Stomach (tissue), 9 donors: ENCODE data around the gene CD82. TPM values are rescaled to one million over a fixed set of nuclear protein-coding genes. Genes with fewer than 3 reads are reported as not detected.
A peak's percentile ranks its signal among the peaks of the same experiment; 100 is the strongest.

Experiments used
- DNase-seq, 2 donors: peaks; one replicate each; pipeline versions ENCODE4 v3.0.0 to v3.0.0-alpha.2; 2013 to 2019
- H3K27ac ChIP-seq, 5 donors: fragments of 200-600 bp in 4 of 5; sonication (generic) in 4 of 5; one replicate each; pipeline ENCODE4 v1.5.1; 2013 to 2019; ENCODE audit warnings: mild to moderate bottlenecking in 1 of 5, moderate library complexity in 1 of 5
- H3K27me3 ChIP-seq, 3 donors: fragments of 200-600 bp; sonication (generic); one replicate each; pipeline ENCODE4 v1.5.1; 2017 to 2019; ENCODE audit warnings: mixed run types in 1 of 3
- H3K36me3 ChIP-seq, 4 donors: fragments of 200-600 bp; sonication (generic); 1 replicate in 3 of 4; 2 replicates in 1 of 4; pipeline ENCODE4 v1.5.1; 2016 to 2019
- H3K4me1 ChIP-seq, 4 donors: fragments of 200-600 bp; sonication (generic); one replicate each; pipeline ENCODE4 v1.5.1; 2016 to 2019
- H3K4me3 ChIP-seq, 4 donors: fragments of 200-600 bp; sonication (generic) in 3 of 4; one replicate each; pipeline ENCODE4 v1.5.1; 2016 to 2019; ENCODE audit warnings: mild to moderate bottlenecking in 1 of 4
- H3K9me3 ChIP-seq, 4 donors: fragments of 200-600 bp; sonication (generic); one replicate each; pipeline ENCODE4 v1.5.1; 2016 to 2019
- CTCF ChIP-seq, 7 experiments: fragments of 450-650 bp in 4 of 7; fragments of 200-600 bp in 3 of 7; sonication (generic) in 3 of 7; IDR thresholded peaks; one replicate each; pipeline ENCODE4 v1.5.1; 2016 to 2019; ENCODE audit warnings: antibody characterized with exemption in 7 of 7, control low read depth in 2 of 7, mild to moderate bottlenecking in 1 of 7
- EP300 ChIP-seq: sonication (generic); formaldehyde crosslinking; IDR thresholded peaks from one replicate; pipeline ENCODE4 v1.6.1; 2017; ENCODE audit warnings: antibody characterized with exemption
- POLR2A ChIP-seq, 4 donors: fragments of 450-650 bp; IDR thresholded peaks; one replicate each; pipeline ENCODE4 v1.6.1; 2016; ENCODE audit warnings: antibody characterized with exemption in 4 of 4, control low read depth in 2 of 4, mild to moderate bottlenecking in 1 of 4, moderate library complexity in 1 of 4
- POLR2AphosphoS5 ChIP-seq, 3 donors: sonication (generic); formaldehyde crosslinking; IDR thresholded peaks; one replicate each; pipeline ENCODE4 v1.6.1; 2016; ENCODE audit warnings: antibody characterized with exemption in 3 of 3
- WGBS, 5 donors: extraction: QIAGEN DNeasy Blood & Tissue Kit in 3 of 5; methylation state at CpG; one replicate each; pipeline versions ENCODE4 v1.1.5 to v1.1.7; 2013 to 2018; 5-methylcytosine and 5-hydroxymethylcytosine counted together
- intact Hi-C: fragments of 100-400 bp; cut with DNase I; formaldehyde crosslinking; loops from one replicate; pipeline ENCODE4 v1.15.1; 2023; ENCODE audit warnings: low total_unique reads
- polyA plus RNA-seq, 3 donors: library from polyadenylated mRNA; stranded (reverse); fragments of 200-250 nt; gene quantifications; one replicate each; pipeline ENCODE4 v1.2.3, GENCODE V29; 2013
- total RNA-seq, 5 donors: library from RNA; depleted of rRNA; stranded (reverse); fragments of >200 nt; gene quantifications; one replicate each; pipeline versions ENCODE4 v1.1.0 to v1.2.3, GENCODE V29; 2014 to 2016
- donor health status: healthy with polysubstance abuse.
- donor health status: Bipolar disorder and iron deficiency.
- donor health status: healthy.

The CD82 gene
- total and polyA plus RNA-seq, 8 donors, result 0.58 to 54.4 (median 25.3) TPM

GRCh38 chr11:44597358-44598012 lies 32.0 kb downstream of the CD82 start:
- intact Hi-C loops, result no loop called here
- H3K9me3 ChIP-seq, result no peaks in the 10 kb centered on the region
- TF ChIP-seq CTCF (IDR thresholded peaks at IDR 0.05) (no peak), POLR2A (IDR thresholded peaks at IDR 0.05) (no peak), EP300 (no peak), POLR2AphosphoS5 (IDR thresholded peaks at IDR 0.05) (no peak)
- peak overlapping the region in 3 of 5 donors; percentile 24 to 80 (median 55) for H3K27ac ChIP-seq
- peaks cover 0 to 28% (median 14%) of the 10 kb centered on the region in 4 donors for H3K36me3 ChIP-seq
- no peaks in the 10 kb centered on the region for H3K27me3 ChIP-seq
- H3K4me1 ChIP-seq, result peaks cover 36 to 70% (median 52%) of the 10 kb centered on the region in 4 donors
- H3K4me3 ChIP-seq, result no peak overlapping the region
- no peak for DNase-seq
- 57 to 65% (median 63%) methylated on average over 5 of the region's 5 CpGs for WGBS, 5 donors

- intact Hi-C loops, result no loop called here
- H3K36me3 ChIP-seq, result peaks cover 0 to 42% (median 19%) of the 10 kb centered on the region in 4 donors
- H3K4me1 ChIP-seq, result peaks cover 33 to 71% (median 49%) of the 10 kb centered on the region in 4 donors
- 97 to 100% (median 100%) methylated on average over 1 of the region's 1 CpG; no CpG with 5 or more reads in 1 of the 5 donors for WGBS, 5 donors
- H3K4me3 ChIP-seq, result no peak overlapping the region
- TF ChIP-seq POLR2A (IDR thresholded peaks at IDR 0.05) (no peak), EP300 (no peak), POLR2AphosphoS5 (IDR thresholded peaks at IDR 0.05) (no peak), CTCF (IDR thresholded peaks at IDR 0.05) (no peak)
- no peaks in the 10 kb centered on the region for H3K9me3 ChIP-seq
- H3K27ac ChIP-seq, result no peak overlapping the region
- no peak for DNase-seq
- no peaks in the 10 kb centered on the region for H3K27me3 ChIP-seq
These were observed 33.4 kb downstream of the CD82 start for GRCh38 chr11:44598831-44599230.

- Histone ChIP-seq H3K9me3 (no peaks in the 10 kb centered on the region), H3K4me1 (peaks cover 33 to 67% (median 50%) of the 10 kb centered on the region in 4 donors), H3K27ac (no peak overlapping the region), H3K36me3 (peaks cover 6 to 48% (median 23%) of the 10 kb centered on the region in 4 donors), H3K27me3 (no peaks in the 10 kb centered on the region), H3K4me3 (no peak overlapping the region)
- DNase-seq, result no peak
- TF ChIP-seq POLR2AphosphoS5 (IDR thresholded peaks at IDR 0.05) (no peak), CTCF (IDR thresholded peaks at IDR 0.05) (no peak), EP300 (no peak), POLR2A (IDR thresholded peaks at IDR 0.05) (no peak)
- 95 to 98% (median 95%) methylated on average over 4 to 7 of the region's 7 CpGs for WGBS, 5 donors
- intact Hi-C loops, result no loop called here
These were observed 34.8 kb downstream of the CD82 start for GRCh38 chr11:44600261-44600660.

GRCh38 chr11:44600839-44601383 lies 35.4 kb downstream of the CD82 start:
- 71 to 93% (median 84%) methylated on average over 3 to 10 of the region's 10 CpGs for WGBS, 5 donors
- Histone ChIP-seq H3K9me3 (no peaks in the 10 kb centered on the region), H3K4me1 (peaks cover 30 to 61% (median 43%) of the 10 kb centered on the region in 4 donors), H3K36me3 (peaks cover 8 to 55% (median 30%) of the 10 kb centered on the region in 4 donors), H3K27ac (peak overlapping the region in 2 of 5 donors; percentile 23 to 52), H3K27me3 (no peaks in the 10 kb centered on the region), H3K4me3 (no peak overlapping the region)
- intact Hi-C loops, result no loop called here
- peak in 1 of 2 donors; percentile 67 for DNase-seq
- no peak for TF ChIP-seq EP300
- no peak for TF ChIP-seq CTCF (IDR thresholded peaks at IDR 0.05)
- no peak for TF ChIP-seq POLR2A (IDR thresholded peaks at IDR 0.05)
- TF ChIP-seq POLR2AphosphoS5 (IDR thresholded peaks at IDR 0.05), result no peak
